GM12878 (cell line): ENCODE results near the gene IL4.

Experiments used
- CREB1 ChIP-seq: IDR thresholded peaks from 2 replicates; pipeline ENCODE4 v1.6.1; 2012; ENCODE audit warnings: low read depth, mild to moderate bottlenecking, inconsistent platforms
- ESRRA ChIP-seq: IDR thresholded peaks from 2 replicates; pipeline ENCODE4 v1.6.1; 2012; ENCODE audit warnings: mild to moderate bottlenecking, low read length, improper control_type of control experiment
- EZH2 ChIP-seq: IDR thresholded peaks from 2 replicates; pipeline ENCODE4 v1.6.1; 2012; ENCODE audit warnings: low read depth, mild to moderate bottlenecking, control low read depth, inconsistent platforms, low read length, borderline replicate concordance; ENCODE audit not compliant: control insufficient read depth
- HDAC2 ChIP-seq: fragments of 200-600 bp; sonication (generic); IDR thresholded peaks from 2 replicates; pipeline ENCODE4 v1.6.1; 2017
- JUND ChIP-seq: IDR thresholded peaks from 2 replicates; pipeline ENCODE4 v1.6.1; 2012; ENCODE audit warnings: low read depth, mild to moderate bottlenecking, low read length, improper control_type of control experiment, moderate library complexity
- RUNX3 ChIP-seq: IDR thresholded peaks from 2 replicates; pipeline ENCODE4 v1.6.1; 2012; ENCODE audit warnings: low read length, inconsistent platforms
- ZBED1 ChIP-seq: IDR thresholded peaks from 2 replicates; pipeline ENCODE4 v1.6.1; 2016; ENCODE audit warnings: borderline replicate concordance
- TF ChIP-seq, protein P1 (sequence below), 3 experiments: IDR thresholded peaks in 2 of 3; conservative IDR thresholded peaks in 1 of 3; 2 replicates each; pipeline ENCODE4 v1.5.1; 2011; ENCODE audit warnings: low read depth in 3 of 3, low read length in 3 of 3, mild to moderate bottlenecking in 3 of 3, control low read depth in 2 of 3, moderate library complexity in 2 of 3, inconsistent platforms in 1 of 3, mixed read lengths in 1 of 3; ENCODE audit not compliant: control insufficient read depth in 2 of 3, insufficient read depth in 1 of 3; ENCODE audit errors: extremely low read depth in 1 of 3
- TF ChIP-seq, protein P2 (sequence below): fragments of 450-650 bp; conservative IDR thresholded peaks from 2 replicates; pipeline ENCODE4 v1.6.1; 2017; ENCODE audit warnings: mild to moderate bottlenecking, moderate library complexity

DNA sequence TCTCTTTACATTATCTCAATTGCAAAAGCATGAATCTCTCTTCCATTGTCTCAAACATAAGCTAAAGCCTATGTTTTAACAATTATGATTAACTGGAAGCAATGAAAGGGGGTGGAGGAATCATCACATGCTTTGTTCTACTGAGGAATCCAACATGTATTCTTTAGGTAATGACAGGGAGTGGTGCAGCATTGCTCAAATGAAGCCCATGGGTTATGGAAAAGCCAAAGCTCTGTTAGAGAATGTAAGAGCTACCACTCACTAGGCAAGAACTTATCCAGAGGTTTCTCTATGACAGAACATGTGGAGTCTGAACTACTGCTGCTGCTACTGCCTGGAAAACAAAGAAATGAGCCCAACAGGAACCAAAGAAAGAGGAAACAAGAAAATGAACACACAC, 34.9 kb downstream of the IL4 start:
- TF ChIP-seq HDAC2 (no peak), ESRRA (no peak), ZBED1 (no peak), RUNX3 (no peak), CREB1 (no peak), JUND (no peak), EZH2 (no peak)
- TF ChIP-seq, protein P1, sequence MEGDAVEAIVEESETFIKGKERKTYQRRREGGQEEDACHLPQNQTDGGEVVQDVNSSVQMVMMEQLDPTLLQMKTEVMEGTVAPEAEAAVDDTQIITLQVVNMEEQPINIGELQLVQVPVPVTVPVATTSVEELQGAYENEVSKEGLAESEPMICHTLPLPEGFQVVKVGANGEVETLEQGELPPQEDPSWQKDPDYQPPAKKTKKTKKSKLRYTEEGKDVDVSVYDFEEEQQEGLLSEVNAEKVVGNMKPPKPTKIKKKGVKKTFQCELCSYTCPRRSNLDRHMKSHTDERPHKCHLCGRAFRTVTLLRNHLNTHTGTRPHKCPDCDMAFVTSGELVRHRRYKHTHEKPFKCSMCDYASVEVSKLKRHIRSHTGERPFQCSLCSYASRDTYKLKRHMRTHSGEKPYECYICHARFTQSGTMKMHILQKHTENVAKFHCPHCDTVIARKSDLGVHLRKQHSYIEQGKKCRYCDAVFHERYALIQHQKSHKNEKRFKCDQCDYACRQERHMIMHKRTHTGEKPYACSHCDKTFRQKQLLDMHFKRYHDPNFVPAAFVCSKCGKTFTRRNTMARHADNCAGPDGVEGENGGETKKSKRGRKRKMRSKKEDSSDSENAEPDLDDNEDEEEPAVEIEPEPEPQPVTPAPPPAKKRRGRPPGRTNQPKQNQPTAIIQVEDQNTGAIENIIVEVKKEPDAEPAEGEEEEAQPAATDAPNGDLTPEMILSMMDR (IDR thresholded peaks at IDR 0.05 in 2 of 3, conservative IDR thresholded peaks at IDR 0.05 in 1 of 3; ENCODE audit: control insufficient read depth in 2 of 3, extremely low read depth in 1 of 3, insufficient read depth in 1 of 3, low read depth in 3 of 3, low read length in 3 of 3): no peak
- TF ChIP-seq, protein P2, sequence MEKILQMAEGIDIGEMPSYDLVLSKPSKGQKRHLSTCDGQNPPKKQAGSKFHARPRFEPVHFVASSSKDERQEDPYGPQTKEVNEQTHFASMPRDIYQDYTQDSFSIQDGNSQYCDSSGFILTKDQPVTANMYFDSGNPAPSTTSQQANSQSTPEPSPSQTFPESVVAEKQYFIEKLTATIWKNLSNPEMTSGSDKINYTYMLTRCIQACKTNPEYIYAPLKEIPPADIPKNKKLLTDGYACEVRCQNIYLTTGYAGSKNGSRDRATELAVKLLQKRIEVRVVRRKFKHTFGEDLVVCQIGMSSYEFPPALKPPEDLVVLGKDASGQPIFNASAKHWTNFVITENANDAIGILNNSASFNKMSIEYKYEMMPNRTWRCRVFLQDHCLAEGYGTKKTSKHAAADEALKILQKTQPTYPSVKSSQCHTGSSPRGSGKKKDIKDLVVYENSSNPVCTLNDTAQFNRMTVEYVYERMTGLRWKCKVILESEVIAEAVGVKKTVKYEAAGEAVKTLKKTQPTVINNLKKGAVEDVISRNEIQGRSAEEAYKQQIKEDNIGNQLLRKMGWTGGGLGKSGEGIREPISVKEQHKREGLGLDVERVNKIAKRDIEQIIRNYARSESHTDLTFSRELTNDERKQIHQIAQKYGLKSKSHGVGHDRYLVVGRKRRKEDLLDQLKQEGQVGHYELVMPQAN: no peak
